ENCODE data around the gene PTRH2.

PTRH2 gene

DNA sequence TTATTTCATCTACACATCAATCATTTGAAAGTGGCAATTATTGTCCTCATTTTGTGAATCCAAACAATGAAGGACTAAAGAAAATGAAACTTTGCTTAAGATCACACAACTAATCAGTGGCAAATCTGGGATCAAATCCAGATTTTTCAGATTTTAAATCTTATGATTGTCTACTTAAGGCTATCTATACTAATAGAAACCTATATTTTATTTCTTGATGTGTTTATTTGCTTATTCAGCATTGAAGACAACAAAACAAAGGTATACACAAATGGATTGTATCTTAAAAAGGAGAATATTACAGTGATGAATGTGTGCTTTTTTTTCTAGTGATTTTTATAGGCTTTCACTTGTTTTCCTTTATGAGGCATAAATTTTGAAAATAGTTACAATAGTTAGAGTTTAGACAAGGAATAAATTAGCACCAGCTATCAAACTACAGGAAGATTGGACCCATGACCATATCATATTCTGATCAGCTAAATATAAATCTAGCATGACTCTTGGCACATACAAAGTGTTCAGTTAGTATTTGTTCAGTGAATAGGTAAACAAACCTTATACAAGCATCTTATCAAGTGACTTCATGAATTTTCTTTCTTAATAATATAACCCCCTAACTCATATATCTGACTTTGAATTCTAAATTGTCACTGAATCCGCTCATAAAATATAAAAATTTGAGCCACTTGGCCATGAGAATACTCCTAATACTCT lies 20.7 kb upstream of the PTRH2 start:
- Histone ChIP-seq H3K4me3 (ENCODE audit: low read depth, low read length) (no peak overlapping the region), H2AK5ac (ENCODE audit: low read length) (no peak overlapping the region), H3K9ac (ENCODE audit: low read length) (no peak overlapping the region), H4K8ac (ENCODE audit: low read depth, low read length) (no peak overlapping the region), H3K4ac (ENCODE audit: low read depth, low read length) (no peak overlapping the region), H2AFZ (ENCODE audit: insufficient read depth, low read length, poor library complexity) (no peak overlapping the region), H4K91ac (ENCODE audit: low read depth, low read length) (no peak overlapping the region), H3K36me3 (ENCODE audit: control insufficient read depth in 1 of 2, insufficient read depth in 2 of 2, low read length in 2 of 2) (no peaks in the 10 kb centered on the region), H3K4me2 (ENCODE audit: low read length) (no peak overlapping the region), H2BK12ac (ENCODE audit: low read length) (no peak overlapping the region), H3K14ac (ENCODE audit: low read length) (no peak overlapping the region), H4K12ac (ENCODE audit: low read depth, low read length) (no peak overlapping the region), H3K27me3 (ENCODE audit: insufficient read depth, low read length) (no peaks in the 10 kb centered on the region), H3K27ac (ENCODE audit: low read depth, low read length) (no peak overlapping the region), H3K9me3 (ENCODE audit: insufficient read depth, low read depth, low read length) (no peaks in the 10 kb centered on the region), H3K18ac (ENCODE audit: low read length) (no peak overlapping the region), H3K23ac (ENCODE audit: low read length) (no peak overlapping the region), H3K79me1 (ENCODE audit: low read length) (no peaks in the 10 kb centered on the region), H3K79me2 (ENCODE audit: control insufficient read depth, insufficient read depth, low read length, poor library complexity) (peaks cover 2% of the 10 kb centered on the region), H2BK120ac (ENCODE audit: insufficient read depth, low read length, poor library complexity) (no peak overlapping the region), H2BK5ac (ENCODE audit: low read depth, low read length, poor library complexity) (no peak overlapping the region), H3K4me1 (ENCODE audit: control insufficient read depth in 1 of 2, insufficient read depth in 2 of 2, low read length in 2 of 2) (no peaks in the 10 kb centered on the region)
- DNase-seq = no peak
- no CpG with 5 or more reads among the region's 1 CpG for WGBS (ENCODE audit: extremely low coverage, insufficient coverage, insufficient read length)

GRCh38 chr17:59725691-59726090 lies 18.5 kb upstream of the PTRH2 start:
- no peak overlapping the region for H2BK5ac ChIP-seq (ENCODE audit: low read depth, low read length, poor library complexity)
- no peak overlapping the region for H2AFZ ChIP-seq (ENCODE audit: insufficient read depth, low read length, poor library complexity)
- peaks cover 2% of the 10 kb centered on the region for H3K79me2 ChIP-seq (ENCODE audit: control insufficient read depth, insufficient read depth, low read length, poor library complexity)
- H3K4ac ChIP-seq (ENCODE audit: low read depth, low read length) = no peak overlapping the region
- no peak overlapping the region for H3K23ac ChIP-seq (ENCODE audit: low read length)
- no CpG with 5 or more reads among the region's 2 CpGs for WGBS (ENCODE audit: extremely low coverage, insufficient coverage, insufficient read length)
- no peak overlapping the region for H2BK12ac ChIP-seq (ENCODE audit: low read length)
- no peak overlapping the region for H3K18ac ChIP-seq (ENCODE audit: low read length)
- no peaks in the 10 kb centered on the region for H3K36me3 ChIP-seq (ENCODE audit: control insufficient read depth in 1 of 2, insufficient read depth in 2 of 2, low read length in 2 of 2)
- H3K79me1 ChIP-seq (ENCODE audit: low read length) = no peaks in the 10 kb centered on the region
- no peak overlapping the region for H4K8ac ChIP-seq (ENCODE audit: low read depth, low read length)
- H3K9ac ChIP-seq (ENCODE audit: low read length) = no peak overlapping the region
- DNase-seq = peak in 1 of 2 donors; percentile 54
- H3K4me1 ChIP-seq (ENCODE audit: control insufficient read depth in 1 of 2, insufficient read depth in 2 of 2, low read length in 2 of 2) = no peaks in the 10 kb centered on the region
- H4K91ac ChIP-seq (ENCODE audit: low read depth, low read length) = no peak overlapping the region
- H2AK5ac ChIP-seq (ENCODE audit: low read length) = no peak overlapping the region
- no peak overlapping the region for H3K4me3 ChIP-seq (ENCODE audit: low read depth, low read length)
- no peak overlapping the region for H3K4me2 ChIP-seq (ENCODE audit: low read length)
- no peak overlapping the region for H3K14ac ChIP-seq (ENCODE audit: low read length)
- no peaks in the 10 kb centered on the region for H3K27me3 ChIP-seq (ENCODE audit: insufficient read depth, low read length)
- no peak overlapping the region for H2BK120ac ChIP-seq (ENCODE audit: insufficient read depth, low read length, poor library complexity)
- no peaks in the 10 kb centered on the region for H3K9me3 ChIP-seq (ENCODE audit: insufficient read depth, low read depth, low read length)
- H3K27ac ChIP-seq (ENCODE audit: low read depth, low read length) = no peak overlapping the region
- no peak overlapping the region for H4K12ac ChIP-seq (ENCODE audit: low read depth, low read length)

DNA sequence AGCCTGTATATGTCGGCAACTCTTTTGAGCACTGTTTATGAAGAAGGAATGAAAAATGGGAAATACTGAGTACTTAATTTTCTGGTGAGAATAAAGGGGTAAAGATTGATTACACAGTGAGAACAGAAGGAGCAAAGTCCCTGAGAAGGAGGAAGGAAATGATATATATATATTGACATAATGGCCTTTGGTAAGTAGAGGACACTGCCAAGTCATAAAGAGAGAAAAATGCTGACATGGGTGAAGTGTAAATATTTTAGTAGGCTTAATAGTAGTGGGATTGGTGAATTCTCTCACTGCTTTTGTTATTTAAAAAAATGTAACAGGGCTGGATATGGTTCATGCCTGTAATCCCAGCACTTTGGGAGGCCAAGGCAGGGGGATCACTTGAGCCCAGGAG lies 16.4 kb upstream of the PTRH2 start:
- H4K8ac ChIP-seq (ENCODE audit: low read depth, low read length) = no peak overlapping the region
- H3K79me1 ChIP-seq (ENCODE audit: low read length) = no peaks in the 10 kb centered on the region
- H3K4me1 ChIP-seq (ENCODE audit: control insufficient read depth in 1 of 2, insufficient read depth in 2 of 2, low read length in 2 of 2) = no peaks in the 10 kb centered on the region
- no peak overlapping the region for H3K4ac ChIP-seq (ENCODE audit: low read depth, low read length)
- no peak overlapping the region for H4K12ac ChIP-seq (ENCODE audit: low read depth, low read length)
- H3K79me2 ChIP-seq (ENCODE audit: control insufficient read depth, insufficient read depth, low read length, poor library complexity) = no peaks in the 10 kb centered on the region
- H3K9me3 ChIP-seq (ENCODE audit: insufficient read depth, low read depth, low read length) = no peaks in the 10 kb centered on the region
- H4K91ac ChIP-seq (ENCODE audit: low read depth, low read length) = no peak overlapping the region
- DNase-seq = no peak
- no peak overlapping the region for H3K18ac ChIP-seq (ENCODE audit: low read length)
- no peak overlapping the region for H2BK12ac ChIP-seq (ENCODE audit: low read length)
- no CpG with 5 or more reads among the region's 1 CpG for WGBS (ENCODE audit: extremely low coverage, insufficient coverage, insufficient read length)
- H3K36me3 ChIP-seq (ENCODE audit: control insufficient read depth in 1 of 2, insufficient read depth in 2 of 2, low read length in 2 of 2) = no peaks in the 10 kb centered on the region
- no peak overlapping the region for H3K14ac ChIP-seq (ENCODE audit: low read length)
- no peak overlapping the region for H3K27ac ChIP-seq (ENCODE audit: low read depth, low read length)
- H3K27me3 ChIP-seq (ENCODE audit: insufficient read depth, low read length) = no peaks in the 10 kb centered on the region
- H2BK120ac ChIP-seq (ENCODE audit: insufficient read depth, low read length, poor library complexity) = no peak overlapping the region
- no peak overlapping the region for H2AK5ac ChIP-seq (ENCODE audit: low read length)
- no peak overlapping the region for H3K4me3 ChIP-seq (ENCODE audit: low read depth, low read length)
- H2AFZ ChIP-seq (ENCODE audit: insufficient read depth, low read length, poor library complexity) = no peak overlapping the region
- no peak overlapping the region for H2BK5ac ChIP-seq (ENCODE audit: low read depth, low read length, poor library complexity)
- H3K4me2 ChIP-seq (ENCODE audit: low read length) = no peak overlapping the region
- H3K23ac ChIP-seq (ENCODE audit: low read length) = no peak overlapping the region
- H3K9ac ChIP-seq (ENCODE audit: low read length) = no peak overlapping the region

DNA sequence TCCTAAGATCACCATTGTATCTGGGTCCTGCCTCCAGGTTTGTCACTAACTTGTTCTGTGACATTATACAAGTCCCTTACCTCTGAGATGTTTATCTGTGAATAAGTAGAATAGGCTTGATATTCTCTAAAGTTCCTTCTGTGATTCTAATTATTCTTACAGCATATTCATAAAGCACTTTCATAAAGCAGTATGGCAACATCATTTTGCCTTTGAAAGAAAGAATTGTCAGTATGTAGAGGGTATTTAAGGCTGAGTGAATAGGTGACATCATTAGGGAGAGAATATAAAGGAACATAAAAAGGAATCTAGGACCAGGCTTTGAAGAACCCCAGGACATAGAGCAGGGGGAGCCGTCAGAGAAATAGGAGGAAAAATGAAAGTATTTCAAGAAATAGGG lies 15.8 kb upstream of the PTRH2 start:
- Histone ChIP-seq H2BK5ac (ENCODE audit: low read depth, low read length, poor library complexity) (no peak overlapping the region), H4K12ac (ENCODE audit: low read depth, low read length) (no peak overlapping the region), H3K23ac (ENCODE audit: low read length) (no peak overlapping the region), H3K36me3 (ENCODE audit: control insufficient read depth in 1 of 2, insufficient read depth in 2 of 2, low read length in 2 of 2) (peaks cover 0 to 2% of the 10 kb centered on the region in 2 experiments), H3K4ac (ENCODE audit: low read depth, low read length) (no peak overlapping the region), H3K27ac (ENCODE audit: low read depth, low read length) (no peak overlapping the region), H3K9ac (ENCODE audit: low read length) (no peak overlapping the region), H3K14ac (ENCODE audit: low read length) (no peak overlapping the region), H2BK12ac (ENCODE audit: low read length) (no peak overlapping the region), H2AK5ac (ENCODE audit: low read length) (no peak overlapping the region), H2AFZ (ENCODE audit: insufficient read depth, low read length, poor library complexity) (no peak overlapping the region), H3K79me1 (ENCODE audit: low read length) (no peaks in the 10 kb centered on the region), H3K79me2 (ENCODE audit: control insufficient read depth, insufficient read depth, low read length, poor library complexity) (no peaks in the 10 kb centered on the region), H3K4me1 (ENCODE audit: control insufficient read depth in 1 of 2, insufficient read depth in 2 of 2, low read length in 2 of 2) (no peaks in the 10 kb centered on the region), H4K91ac (ENCODE audit: low read depth, low read length) (no peak overlapping the region), H3K9me3 (ENCODE audit: insufficient read depth, low read depth, low read length) (no peaks in the 10 kb centered on the region), H3K18ac (ENCODE audit: low read length) (no peak overlapping the region), H3K4me2 (ENCODE audit: low read length) (no peak overlapping the region), H3K4me3 (ENCODE audit: low read depth, low read length) (no peak overlapping the region), H3K27me3 (ENCODE audit: insufficient read depth, low read length) (no peaks in the 10 kb centered on the region), H2BK120ac (ENCODE audit: insufficient read depth, low read length, poor library complexity) (no peak overlapping the region), H4K8ac (ENCODE audit: low read depth, low read length) (no peak overlapping the region)
- DNase-seq = peak in 1 of 2 donors; percentile 43
- WGBS (ENCODE audit: extremely low coverage, insufficient coverage, insufficient read length) = no CpG with 5 or more reads among the region's 1 CpG
